Measurements from ENCODE around the gene TFEC.

GRCh38 chr7:115962340-115962739 is 68.2 kb downstream of the TFEC start:
- TF ChIP-seq CTCF (IDR thresholded peaks at IDR 0.05; ENCODE audit: insufficient read depth, low read length, poor library complexity, severe bottlenecking) (no peak), EZH2phosphoT487 (conservative IDR thresholded peaks at IDR 0.05; ENCODE audit: low read length) (no peak)

All from SU-DHL-6 (cell line).